HCT116 (cell line): ENCODE results near the gene RALGAPA1. TPM values are rescaled to one million over a fixed set of nuclear protein-coding genes. Genes with fewer than 3 reads are reported as not detected.

Experiments used
- ATAC-seq: fragments of 200-7000 bp; cut with Tn5 transposase; 2 replicates; pipeline ENCODE4 v1.9.1; 2020; ENCODE audit warnings: mild to moderate bottlenecking, moderate library complexity
- BruUV-seq: library from RNA; stranded (reverse); fragments of 400-500 nt; replicated peaks from 2 replicates; lab custom pipeline; 2021; lab: Mats Ljungman, UMichigan
- CTCF ChIA-PET: fragments of 300-600 bp; sonication (Branson Sonifier 250); formaldehyde crosslinking; loops from one replicate; lab custom pipeline; 2021; ENCODE audit warnings: antibody characterized with exemption; lab: Charles Lee
- POLR2A ChIA-PET: fragments of 300-600, 350-600 bp; sonication (Branson Sonifier 250); formaldehyde crosslinking; loops from one replicate; lab custom pipeline; 2021; ENCODE audit warnings: antibody characterized with exemption; lab: Charles Lee
- RAD21 ChIA-PET, 2 experiments: fragments of 300-600 bp; sonication (Branson Sonifier 250); formaldehyde crosslinking; loops; one replicate each; lab custom pipeline; 2023; ENCODE audit warnings: low total read pairs in 2 of 2; ENCODE audit not compliant: uncharacterized antibody in 2 of 2, unreplicated experiment in 2 of 2, low non-redundant PET in 1 of 2; lab: Charles Lee
- DNase-seq: peaks from one replicate; pipeline ENCODE4 v3.0.0-alpha.2; 2010; ENCODE audit warnings: low read depth, low spot score
- H2AFZ ChIP-seq: fragments of 200-600 bp; shearing (Covaris generic), sonication (generic); 2 replicates; pipeline ENCODE4 v1.6.1; 2017; ENCODE audit warnings: low read depth, mixed run types, mixed read lengths, antibody characterized with exemption, low read length; ENCODE audit not compliant: poor library complexity, severe bottlenecking
- H3K27ac ChIP-seq: 2 replicates; pipeline ENCODE4 v1.5.1; 2012; ENCODE audit warnings: low read depth, low read length
- H3K27me3 ChIP-seq: fragments of 200-600 bp; sonication (generic); 2 replicates; pipeline ENCODE4 v1.6.1; 2016; ENCODE audit warnings: mixed run types, low read length, mixed read lengths; ENCODE audit not compliant: insufficient read depth
- H3K36me3 ChIP-seq, 2 experiments: fragments of 200-500 bp in 1 of 2; fragments of 200-600 bp in 1 of 2; sonication (Bioruptor generic) in 1 of 2; sonication (generic) in 1 of 2; 2 replicates each; pipeline versions ENCODE4 v1.5.1 to v1.6.1; 2014 to 2016; ENCODE audit warnings: low read length in 2 of 2, inconsistent platforms in 1 of 2, mixed read lengths in 1 of 2, mixed run types in 1 of 2; ENCODE audit not compliant: insufficient read depth in 2 of 2, control insufficient read depth in 1 of 2
- H3K4me1 ChIP-seq, 2 experiments: fragments of 200-600 bp in 1 of 2; sonication (generic) in 1 of 2; 2 replicates each; pipeline versions ENCODE4 v1.5.1 to v1.6.1; 2012 to 2017; ENCODE audit warnings: low read length in 2 of 2, inconsistent platforms in 1 of 2, mild to moderate bottlenecking in 1 of 2, mixed read lengths in 1 of 2, mixed run types in 1 of 2, moderate library complexity in 1 of 2; ENCODE audit not compliant: insufficient read depth in 2 of 2, control insufficient read depth in 1 of 2
- H3K4me2 ChIP-seq: fragments of 200-600 bp; sonication (generic); 2 replicates; pipeline ENCODE4 v1.6.1; 2017; ENCODE audit warnings: mixed run types, low read length, mixed read lengths
- H3K4me3 ChIP-seq, 2 experiments: fragments of 200-600 bp in 1 of 2; sonication (generic) in 1 of 2; replicated peaks in 1 of 2; 2 replicates each; pipeline ENCODE4 v1.5.1; 2011 to 2016; ENCODE audit warnings: low read length in 2 of 2, control low read depth in 1 of 2, low read depth in 1 of 2, mild to moderate bottlenecking in 1 of 2, mixed read lengths in 1 of 2, mixed run types in 1 of 2
- H3K79me2 ChIP-seq: fragments of 200-600 bp; sonication (generic); 2 replicates; pipeline ENCODE4 v1.6.1; 2017; ENCODE audit warnings: mild to moderate bottlenecking, mixed run types, low read length, moderate library complexity, mixed read lengths; ENCODE audit not compliant: insufficient read depth
- H3K9ac ChIP-seq: fragments of 200-600 bp; sonication (generic); 2 replicates; pipeline ENCODE4 v1.6.1; 2016; ENCODE audit warnings: low read length, mixed read lengths
- H3K9me2 ChIP-seq: fragments of 200-600 bp; sonication (generic), shearing (Covaris generic); 2 replicates; pipeline ENCODE4 v1.6.1; 2017; ENCODE audit warnings: mixed run types, mild to moderate bottlenecking, moderate library complexity; ENCODE audit not compliant: insufficient read depth
- H3K9me3 ChIP-seq, 2 experiments: fragments of 200-500 bp in 1 of 2; fragments of 200-600 bp in 1 of 2; sonication (Bioruptor generic) in 1 of 2; sonication (generic) in 1 of 2; 2 replicates each; pipeline ENCODE4 v1.6.1; 2014 to 2017; ENCODE audit warnings: low read length in 2 of 2, mixed read lengths in 2 of 2, inconsistent platforms in 1 of 2, low read depth in 1 of 2, mild to moderate bottlenecking in 1 of 2, mixed run types in 1 of 2, moderate library complexity in 1 of 2; ENCODE audit not compliant: control insufficient read depth in 1 of 2, insufficient read depth in 1 of 2
- H4K20me1 ChIP-seq: fragments of 200-600 bp; sonication (generic), shearing (Covaris generic); 2 replicates; pipeline ENCODE4 v1.6.1; 2017; ENCODE audit warnings: mixed run types, mild to moderate bottlenecking, moderate library complexity; ENCODE audit not compliant: insufficient read depth
- CBX3 ChIP-seq: IDR thresholded peaks from 2 replicates; pipeline ENCODE4 v1.6.1; 2012; ENCODE audit warnings: low read depth
- CEBPB ChIP-seq: IDR thresholded peaks from 2 replicates; pipeline ENCODE4 v1.6.1; 2012; ENCODE audit warnings: low read depth
- CTCF ChIP-seq, 3 experiments: fragments of 200-600 bp in 1 of 3; sonication (generic) in 1 of 3; IDR thresholded peaks in 2 of 3; conservative IDR thresholded peaks in 1 of 3; 2 replicates each; pipeline ENCODE4 v1.5.1; 2012 to 2017; ENCODE audit warnings: low read depth in 2 of 3, low read length in 2 of 3, antibody characterized with exemption in 1 of 3, borderline replicate concordance in 1 of 3, control low read depth in 1 of 3, mild to moderate bottlenecking in 1 of 3, mixed read lengths in 1 of 3, mixed run types in 1 of 3, moderate library complexity in 1 of 3; ENCODE audit not compliant: insufficient read depth in 1 of 3
- EGR1 ChIP-seq: IDR thresholded peaks from 2 replicates; pipeline ENCODE4 v1.6.1; 2012; ENCODE audit warnings: low read depth
- ELF1 ChIP-seq: IDR thresholded peaks from 2 replicates; pipeline ENCODE4 v1.6.1; 2012; ENCODE audit warnings: low read depth, borderline replicate concordance
- EZH2 ChIP-seq: fragments of 200-600 bp; sonication (generic); IDR thresholded peaks from 2 replicates; pipeline ENCODE4 v1.6.1; 2017; ENCODE audit warnings: antibody characterized with exemption, mixed run types
- FOSL1 ChIP-seq: IDR thresholded peaks from 2 replicates; pipeline ENCODE4 v1.6.1; 2012; ENCODE audit warnings: low read depth
- JUND ChIP-seq: IDR thresholded peaks from 2 replicates; pipeline ENCODE4 v1.6.1; 2012
- POLR2A ChIP-seq: IDR thresholded peaks from 2 replicates; pipeline ENCODE4 v1.7.0; 2011; ENCODE audit warnings: borderline replicate concordance; ENCODE audit not compliant: insufficient read depth, insufficient read length; ENCODE audit errors: extremely low read depth
- RAD21 ChIP-seq: IDR thresholded peaks from 2 replicates; pipeline ENCODE4 v1.6.1; 2012; ENCODE audit warnings: low read depth, mild to moderate bottlenecking
- REST ChIP-seq: IDR thresholded peaks from 2 replicates; pipeline ENCODE4 v1.6.1; 2012; ENCODE audit warnings: low read depth
- SIN3A ChIP-seq: IDR thresholded peaks from 2 replicates; pipeline ENCODE4 v1.6.1; 2012; ENCODE audit warnings: low read depth
- SP1 ChIP-seq: IDR thresholded peaks from 2 replicates; pipeline ENCODE4 v1.6.1; 2012; ENCODE audit warnings: low read depth
- SRF ChIP-seq: IDR thresholded peaks from 2 replicates; pipeline ENCODE4 v1.6.1; 2012; ENCODE audit warnings: low read depth
- TCF7L2 ChIP-seq: IDR thresholded peaks from 2 replicates; pipeline ENCODE4 v1.7.0; 2011; ENCODE audit warnings: borderline replicate concordance, inconsistent platforms; ENCODE audit not compliant: insufficient read depth, insufficient read length; ENCODE audit errors: extremely low read depth
- ZNF274 ChIP-seq: fragments of 200-500 bp; sonication (Bioruptor generic); IDR thresholded peaks from 2 replicates; pipeline ENCODE4 v1.6.1; 2014; ENCODE audit warnings: mild to moderate bottlenecking, low read depth, low read length, inconsistent platforms
- intact Hi-C: fragments of 100-400 bp; cut with micrococcal nuclease; formaldehyde crosslinking; loops from 2 replicates; pipeline ENCODE4 v1.10.0; 2022
- total RNA-seq: library from RNA; stranded (reverse); gene quantifications from one replicate; pipeline ENCODE4 v1.2.1, GENCODE V29; 2021; ENCODE audit not compliant: unreplicated experiment
- TF ChIP-seq, protein P1 (sequence below): IDR thresholded peaks from 2 replicates; pipeline ENCODE4 v1.6.1; 2012
- TF ChIP-seq, protein P2 (sequence below): IDR thresholded peaks from 2 replicates; pipeline ENCODE4 v1.6.1; 2012

Gene RALGAPA1
- total RNA-seq, 1 experiment from 2014 or later: 29.3 TPM

- H3K9ac ChIP-seq: no peak overlapping the region
- POLR2A ChIA-PET: no interaction called here
- no peak overlapping the region for H3K4me3 ChIP-seq
- no peaks in the 10 kb centered on the region for H3K27me3 ChIP-seq
- H3K9me3 ChIP-seq: no peaks in the 10 kb centered on the region
- no TSS peak for BruUV-seq
- no peak for TF ChIP-seq CEBPB
- TF ChIP-seq CBX3: no peak
- TF ChIP-seq ZNF274: no peak
- no peak for TF ChIP-seq EGR1
- TF ChIP-seq, protein P1, sequence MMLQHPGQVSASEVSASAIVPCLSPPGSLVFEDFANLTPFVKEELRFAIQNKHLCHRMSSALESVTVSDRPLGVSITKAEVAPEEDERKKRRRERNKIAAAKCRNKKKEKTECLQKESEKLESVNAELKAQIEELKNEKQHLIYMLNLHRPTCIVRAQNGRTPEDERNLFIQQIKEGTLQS: no peak
- no peak for TF ChIP-seq SIN3A
- TF ChIP-seq SP1: no peak
- no peak for TF ChIP-seq TCF7L2
- no peak for TF ChIP-seq SRF
- TF ChIP-seq, protein P2, sequence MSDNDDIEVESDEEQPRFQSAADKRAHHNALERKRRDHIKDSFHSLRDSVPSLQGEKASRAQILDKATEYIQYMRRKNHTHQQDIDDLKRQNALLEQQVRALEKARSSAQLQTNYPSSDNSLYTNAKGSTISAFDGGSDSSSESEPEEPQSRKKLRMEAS: no peak
- TF ChIP-seq ELF1: no peak
- TF ChIP-seq CTCF (IDR thresholded peaks at IDR 0.05 in 2 of 3, conservative IDR thresholded peaks at IDR 0.05 in 1 of 3; ENCODE audit: borderline replicate concordance in 1 of 3, insufficient read depth in 1 of 3, low read depth in 2 of 3, low read length in 2 of 3): no peak
- no peak for TF ChIP-seq JUND
- TF ChIP-seq REST: no peak
- no peak for TF ChIP-seq FOSL1
- TF ChIP-seq EZH2: no peak
- no peak for TF ChIP-seq POLR2A
- TF ChIP-seq RAD21: no peak
- no peaks in the 10 kb centered on the region for H3K79me2 ChIP-seq
- 0 out of 2 replicates have a peak, but pooled peaks cover 4% of the 10 kb centered on the region for H3K9me2 ChIP-seq
- ATAC-seq: no peak
- RAD21 ChIA-PET: no interaction called here
- no peak overlapping the region for H2AFZ ChIP-seq
- intact Hi-C loops: no loop called here
- no peaks in the 10 kb centered on the region for H3K4me1 ChIP-seq
- no peak overlapping the region for H3K4me2 ChIP-seq
- H3K27ac ChIP-seq: no peak overlapping the region
- no peaks in the 10 kb centered on the region for H3K36me3 ChIP-seq
- DNase-seq: no peak
- H4K20me1 ChIP-seq: no peaks in the 10 kb centered on the region
- CTCF ChIA-PET: no interaction called here
These were observed 252.5 kb downstream of the RALGAPA1 start for GRCh38 chr14:35556548-35556947.
